ENCODE measurements around the gene ZCCHC14.
"Not testable (repeated sequence)": the region's sequence is repeated elsewhere in the genome, so short reads cannot be mapped to it uniquely, and the experiment has no call there.

The ZCCHC14 gene

GRCh38 chr16:87525352-87525751, 32.5 kb upstream of the ZCCHC14 start:
- DNase-seq = no peak

GRCh38 chr16:87524407-87524806, 31.6 kb upstream of the ZCCHC14 start:
- DNase-seq = no peak

- not testable (repeated sequence) for DNase-seq
These were observed 30.8 kb upstream of the ZCCHC14 start for GRCh38 chr16:87523605-87524004.

- DNase-seq = not testable (repeated sequence)
These were observed 28.9 kb upstream of the ZCCHC14 start for GRCh38 chr16:87521764-87522163.

- not testable (repeated sequence) for DNase-seq
These were observed 26.3 kb upstream of the ZCCHC14 start for GRCh38 chr16:87519170-87519569.

GRCh38 chr16:87518430-87519051, 25.7 kb upstream of the ZCCHC14 start:
- DNase-seq = not testable (repeated sequence)

- DNase-seq = not testable (repeated sequence)
These were observed 25.0 kb upstream of the ZCCHC14 start for GRCh38 chr16:87517610-87518429.

GRCh38 chr16:87516361-87516760, 23.5 kb upstream of the ZCCHC14 start:
- no peak for DNase-seq

GRCh38 chr16:87515475-87516330, 22.9 kb upstream of the ZCCHC14 start:
- no peak for DNase-seq

- DNase-seq = not testable (repeated sequence)
These were observed 17.0 kb upstream of the ZCCHC14 start for GRCh38 chr16:87509778-87510177.

- no peak for DNase-seq
These were observed 14.7 kb upstream of the ZCCHC14 start for GRCh38 chr16:87507351-87508069.

- no peak for DNase-seq
These were observed 13.9 kb upstream of the ZCCHC14 start for GRCh38 chr16:87506423-87507350.

- no peak for DNase-seq
These were observed 13.0 kb upstream of the ZCCHC14 start for GRCh38 chr16:87505834-87506233.

GRCh38 chr16:87503232-87503937, 10.6 kb upstream of the ZCCHC14 start:
- DNase-seq = not testable (repeated sequence)

- DNase-seq = no peak
These were observed 9.6 kb upstream of the ZCCHC14 start for GRCh38 chr16:87502308-87502969.

- no peak for DNase-seq
These were observed 8.3 kb upstream of the ZCCHC14 start for GRCh38 chr16:87501117-87501516.

- no peak for DNase-seq
These were observed 6.3 kb upstream of the ZCCHC14 start for GRCh38 chr16:87499189-87499486.

GRCh38 chr16:87498324-87499188, 5.7 kb upstream of the ZCCHC14 start:
- DNase-seq = no peak

GRCh38 chr16:87497767-87498290, 5.0 kb upstream of the ZCCHC14 start:
- not testable (repeated sequence) for DNase-seq
